ENCODE data around the gene NSRP1. TPM values are rescaled to one million over a fixed set of nuclear protein-coding genes. Genes with fewer than 3 reads are reported as not detected.

The NSRP1 gene
- total and polyA plus RNA-seq, 2 of the 13 experiments (the other 11 are each of a cell fraction or from before 2014, with no cell fraction given) = 7.0 to 14.3 TPM

DNA sequence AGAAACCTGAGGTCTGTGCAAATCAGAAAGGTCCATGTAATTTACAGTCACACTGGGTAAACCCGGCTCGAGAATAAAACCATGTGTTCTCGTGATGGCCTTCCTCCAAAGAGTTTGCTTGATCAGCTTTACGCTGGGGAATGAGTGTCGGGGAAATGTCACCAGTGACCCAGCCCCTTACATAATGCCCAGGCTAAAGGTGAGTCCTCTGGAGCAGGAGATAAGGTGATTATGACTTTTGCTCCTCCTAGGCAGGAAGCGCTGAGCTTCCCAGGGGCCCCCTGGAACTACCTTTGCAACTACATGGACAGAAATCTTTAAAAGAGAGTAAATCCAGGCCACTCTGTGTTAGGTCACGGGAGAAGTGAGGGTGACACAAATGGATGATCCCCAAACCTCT is 103.2 kb downstream of the NSRP1 start (continued):
- TF ChIP-seq, protein P1, sequence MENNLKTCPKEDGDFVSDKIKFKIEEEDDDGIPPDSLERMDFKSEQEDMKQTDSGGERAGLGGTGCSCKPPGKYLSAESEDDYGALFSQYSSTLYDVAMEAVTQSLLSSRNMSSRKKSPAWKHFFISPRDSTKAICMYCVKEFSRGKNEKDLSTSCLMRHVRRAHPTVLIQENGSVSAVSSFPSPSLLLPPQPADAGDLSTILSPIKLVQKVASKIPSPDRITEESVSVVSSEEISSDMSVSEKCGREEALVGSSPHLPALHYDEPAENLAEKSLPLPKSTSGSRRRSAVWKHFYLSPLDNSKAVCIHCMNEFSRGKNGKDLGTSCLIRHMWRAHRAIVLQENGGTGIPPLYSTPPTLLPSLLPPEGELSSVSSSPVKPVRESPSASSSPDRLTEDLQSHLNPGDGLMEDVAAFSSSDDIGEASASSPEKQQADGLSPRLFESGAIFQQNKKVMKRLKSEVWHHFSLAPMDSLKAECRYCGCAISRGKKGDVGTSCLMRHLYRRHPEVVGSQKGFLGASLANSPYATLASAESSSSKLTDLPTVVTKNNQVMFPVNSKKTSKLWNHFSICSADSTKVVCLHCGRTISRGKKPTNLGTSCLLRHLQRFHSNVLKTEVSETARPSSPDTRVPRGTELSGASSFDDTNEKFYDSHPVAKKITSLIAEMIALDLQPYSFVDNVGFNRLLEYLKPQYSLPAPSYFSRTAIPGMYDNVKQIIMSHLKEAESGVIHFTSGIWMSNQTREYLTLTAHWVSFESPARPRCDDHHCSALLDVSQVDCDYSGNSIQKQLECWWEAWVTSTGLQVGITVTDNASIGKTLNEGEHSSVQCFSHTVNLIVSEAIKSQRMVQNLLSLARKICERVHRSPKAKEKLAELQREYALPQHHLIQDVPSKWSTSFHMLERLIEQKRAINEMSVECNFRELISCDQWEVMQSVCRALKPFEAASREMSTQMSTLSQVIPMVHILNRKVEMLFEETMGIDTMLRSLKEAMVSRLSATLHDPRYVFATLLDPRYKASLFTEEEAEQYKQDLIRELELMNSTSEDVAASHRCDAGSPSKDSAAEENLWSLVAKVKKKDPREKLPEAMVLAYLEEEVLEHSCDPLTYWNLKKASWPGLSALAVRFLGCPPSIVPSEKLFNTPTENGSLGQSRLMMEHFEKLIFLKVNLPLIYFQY (CRISPR knock-in tag; IDR thresholded peaks at IDR 0.05; ENCODE audit: borderline replicate concordance) = no peak
- TF ChIP-seq REL (CRISPR knock-in tag; conservative IDR thresholded peaks at IDR 0.05) (no peak), POLR2A (IDR thresholded peaks at IDR 0.05; ENCODE audit: insufficient read depth in 1 of 2, low read depth in 2 of 2, low read length in 2 of 2) (no peak), MIER3 (CRISPR knock-in tag; IDR thresholded peaks at IDR 0.05; ENCODE audit: borderline replicate concordance) (no peak), MIXL1 (CRISPR knock-in tag; IDR thresholded peaks at IDR 0.05) (0 out of 2 replicates have a peak, but pooled peaks have one; percentile 27), TBX2 (CRISPR knock-in tag; IDR thresholded peaks at IDR 0.05; ENCODE audit: borderline replicate concordance) (0 out of 2 replicates have a peak, but pooled peaks have one; percentile 27), ZNF552 (CRISPR knock-in tag; IDR thresholded peaks at IDR 0.05; ENCODE audit: borderline replicate concordance) (no peak), ZNF274 (CRISPR knock-in tag; IDR thresholded peaks at IDR 0.05) (no peak), HOXA7 (CRISPR knock-in tag; IDR thresholded peaks at IDR 0.05) (no peak), NKX3-1 (CRISPR knock-in tag; IDR thresholded peaks at IDR 0.05) (no peak), TCF12 (IDR thresholded peaks at IDR 0.05) (no peak), TCF12 (CRISPR knock-in tag; IDR thresholded peaks at IDR 0.05) (no peak), KDM4B (CRISPR knock-in tag; IDR thresholded peaks at IDR 0.05) (no peak), XRCC5 (optimal IDR thresholded peaks at IDR 0.05; ENCODE audit: low read length) (no peak), ZNF572 (CRISPR knock-in tag; IDR thresholded peaks at IDR 0.05) (no peak)
- TF ChIP-seq, protein P2, sequence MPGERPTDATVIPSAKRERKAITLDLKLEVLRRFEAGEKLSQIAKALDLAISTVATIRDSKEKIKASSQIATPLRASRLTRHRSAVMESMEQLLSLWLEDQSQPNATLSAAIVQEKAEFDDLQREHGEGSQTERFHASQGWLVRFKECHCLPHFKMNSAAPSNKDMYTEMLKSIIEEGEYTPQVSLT (CRISPR knock-in tag; IDR thresholded peaks at IDR 0.05; ENCODE audit: borderline replicate concordance, low read depth) = no peak
- TF ChIP-seq, protein P3, sequence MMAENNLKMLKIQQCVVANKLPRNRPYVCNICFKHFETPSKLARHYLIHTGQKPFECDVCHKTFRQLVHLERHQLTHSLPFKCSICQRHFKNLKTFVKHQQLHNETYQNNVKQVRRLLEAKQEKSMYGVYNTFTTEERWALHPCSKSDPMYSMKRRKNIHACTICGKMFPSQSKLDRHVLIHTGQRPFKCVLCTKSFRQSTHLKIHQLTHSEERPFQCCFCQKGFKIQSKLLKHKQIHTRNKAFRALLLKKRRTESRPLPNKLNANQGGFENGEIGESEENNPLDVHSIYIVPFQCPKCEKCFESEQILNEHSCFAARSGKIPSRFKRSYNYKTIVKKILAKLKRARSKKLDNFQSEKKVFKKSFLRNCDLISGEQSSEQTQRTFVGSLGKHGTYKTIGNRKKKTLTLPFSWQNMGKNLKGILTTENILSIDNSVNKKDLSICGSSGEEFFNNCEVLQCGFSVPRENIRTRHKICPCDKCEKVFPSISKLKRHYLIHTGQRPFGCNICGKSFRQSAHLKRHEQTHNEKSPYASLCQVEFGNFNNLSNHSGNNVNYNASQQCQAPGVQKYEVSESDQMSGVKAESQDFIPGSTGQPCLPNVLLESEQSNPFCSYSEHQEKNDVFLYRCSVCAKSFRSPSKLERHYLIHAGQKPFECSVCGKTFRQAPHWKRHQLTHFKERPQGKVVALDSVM (CRISPR knock-in tag; IDR thresholded peaks at IDR 0.05) = no peak
- TF ChIP-seq, protein P4, sequence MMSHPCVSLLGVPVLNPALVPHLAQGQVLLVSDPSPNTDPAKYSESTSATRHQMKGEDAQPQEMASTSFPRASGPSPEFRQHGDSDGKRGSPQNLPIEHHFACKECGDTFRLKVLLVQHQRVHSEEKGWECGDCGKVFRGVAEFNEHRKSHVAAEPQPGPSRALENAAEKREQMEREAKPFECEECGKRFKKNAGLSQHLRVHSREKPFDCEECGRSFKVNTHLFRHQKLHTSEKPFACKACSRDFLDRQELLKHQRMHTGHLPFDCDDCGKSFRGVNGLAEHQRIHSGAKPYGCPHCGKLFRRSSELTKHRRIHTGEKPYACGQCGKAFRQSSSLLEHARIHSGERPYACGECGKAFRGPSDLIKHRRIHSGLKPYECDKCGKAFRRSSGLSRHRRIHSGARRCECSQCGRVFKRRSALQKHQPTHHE (CRISPR knock-in tag; IDR thresholded peaks at IDR 0.05; ENCODE audit: borderline replicate concordance) = no peak
- TF ChIP-seq, protein P5, sequence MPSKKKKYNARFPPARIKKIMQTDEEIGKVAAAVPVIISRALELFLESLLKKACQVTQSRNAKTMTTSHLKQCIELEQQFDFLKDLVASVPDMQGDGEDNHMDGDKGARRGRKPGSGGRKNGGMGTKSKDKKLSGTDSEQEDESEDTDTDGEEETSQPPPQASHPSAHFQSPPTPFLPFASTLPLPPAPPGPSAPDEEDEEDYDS (CRISPR knock-in tag; IDR thresholded peaks at IDR 0.05) = no peak
- TF ChIP-seq, protein P6, sequence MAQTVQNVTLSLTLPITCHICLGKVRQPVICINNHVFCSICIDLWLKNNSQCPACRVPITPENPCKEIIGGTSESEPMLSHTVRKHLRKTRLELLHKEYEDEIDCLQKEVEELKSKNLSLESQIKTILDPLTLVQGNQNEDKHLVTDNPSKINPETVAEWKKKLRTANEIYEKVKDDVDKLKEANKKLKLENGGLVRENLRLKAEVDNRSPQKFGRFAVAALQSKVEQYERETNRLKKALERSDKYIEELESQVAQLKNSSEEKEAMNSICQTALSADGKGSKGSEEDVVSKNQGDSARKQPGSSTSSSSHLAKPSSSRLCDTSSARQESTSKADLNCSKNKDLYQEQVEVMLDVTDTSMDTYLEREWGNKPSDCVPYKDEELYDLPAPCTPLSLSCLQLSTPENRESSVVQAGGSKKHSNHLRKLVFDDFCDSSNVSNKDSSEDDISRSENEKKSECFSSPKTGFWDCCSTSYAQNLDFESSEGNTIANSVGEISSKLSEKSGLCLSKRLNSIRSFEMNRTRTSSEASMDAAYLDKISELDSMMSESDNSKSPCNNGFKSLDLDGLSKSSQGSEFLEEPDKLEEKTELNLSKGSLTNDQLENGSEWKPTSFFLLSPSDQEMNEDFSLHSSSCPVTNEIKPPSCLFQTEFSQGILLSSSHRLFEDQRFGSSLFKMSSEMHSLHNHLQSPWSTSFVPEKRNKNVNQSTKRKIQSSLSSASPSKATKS (CRISPR knock-in tag; IDR thresholded peaks at IDR 0.05) = no peak

Data from HepG2 (cell line).